ENCODE results near the gene HOXC6.

Gene HOXC6

DNA sequence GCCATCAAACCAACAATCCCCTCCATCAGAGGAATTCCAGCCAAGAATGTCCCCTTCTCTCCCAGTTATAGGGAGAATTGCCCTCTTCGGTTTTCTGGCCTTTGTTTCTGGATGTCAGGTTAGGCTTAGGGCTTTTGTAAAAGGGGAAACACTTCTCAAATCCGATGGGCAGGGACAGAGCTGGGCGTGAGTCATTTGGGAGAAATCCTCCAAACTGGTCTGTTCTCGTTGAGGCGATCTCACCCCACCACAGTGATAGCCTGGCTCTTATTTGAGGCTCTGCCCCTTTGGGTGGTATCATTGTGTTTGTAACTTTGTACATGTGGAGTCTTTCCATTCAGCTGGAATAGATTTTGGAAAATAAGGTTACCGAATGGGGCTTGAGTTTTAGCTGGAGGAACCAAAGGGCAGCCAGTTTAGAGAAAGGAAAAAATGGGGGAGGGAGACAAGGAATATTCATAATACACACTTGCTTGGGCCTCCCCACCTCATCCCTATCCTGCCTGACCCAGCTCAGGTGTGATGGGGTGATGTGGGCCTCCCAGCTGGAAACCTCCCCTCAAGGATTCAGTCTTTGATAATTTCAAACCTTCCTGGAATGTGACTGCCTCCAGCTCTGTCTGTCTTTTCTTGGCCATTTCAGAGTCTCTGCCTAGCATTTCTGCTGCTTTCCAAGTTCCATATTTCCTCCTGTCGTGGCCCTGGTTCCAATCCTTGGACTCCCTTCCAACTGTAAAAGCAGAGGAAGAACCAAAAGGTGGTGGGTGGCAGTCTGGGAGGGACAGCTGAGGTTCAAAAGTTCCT, 32.9 kb downstream of the HOXC6 start:
- Histone ChIP-seq H3K27me3 (no peaks in the 10 kb centered on the region), H3K36me3 (peaks cover 11% of the 10 kb centered on the region), H3K4me3 (ENCODE audit: low read depth, low read length) (no peak overlapping the region), H3K4me1 (no peaks in the 10 kb centered on the region; the same call in 1 of the 2 replicates), H3K9me3 (no peaks in the 10 kb centered on the region)
- no peak for DNase-seq
- TF ChIP-seq, protein P1, sequence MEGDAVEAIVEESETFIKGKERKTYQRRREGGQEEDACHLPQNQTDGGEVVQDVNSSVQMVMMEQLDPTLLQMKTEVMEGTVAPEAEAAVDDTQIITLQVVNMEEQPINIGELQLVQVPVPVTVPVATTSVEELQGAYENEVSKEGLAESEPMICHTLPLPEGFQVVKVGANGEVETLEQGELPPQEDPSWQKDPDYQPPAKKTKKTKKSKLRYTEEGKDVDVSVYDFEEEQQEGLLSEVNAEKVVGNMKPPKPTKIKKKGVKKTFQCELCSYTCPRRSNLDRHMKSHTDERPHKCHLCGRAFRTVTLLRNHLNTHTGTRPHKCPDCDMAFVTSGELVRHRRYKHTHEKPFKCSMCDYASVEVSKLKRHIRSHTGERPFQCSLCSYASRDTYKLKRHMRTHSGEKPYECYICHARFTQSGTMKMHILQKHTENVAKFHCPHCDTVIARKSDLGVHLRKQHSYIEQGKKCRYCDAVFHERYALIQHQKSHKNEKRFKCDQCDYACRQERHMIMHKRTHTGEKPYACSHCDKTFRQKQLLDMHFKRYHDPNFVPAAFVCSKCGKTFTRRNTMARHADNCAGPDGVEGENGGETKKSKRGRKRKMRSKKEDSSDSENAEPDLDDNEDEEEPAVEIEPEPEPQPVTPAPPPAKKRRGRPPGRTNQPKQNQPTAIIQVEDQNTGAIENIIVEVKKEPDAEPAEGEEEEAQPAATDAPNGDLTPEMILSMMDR (IDR thresholded peaks at IDR 0.05; ENCODE audit: low read depth, low read length), result no peak

DNA sequence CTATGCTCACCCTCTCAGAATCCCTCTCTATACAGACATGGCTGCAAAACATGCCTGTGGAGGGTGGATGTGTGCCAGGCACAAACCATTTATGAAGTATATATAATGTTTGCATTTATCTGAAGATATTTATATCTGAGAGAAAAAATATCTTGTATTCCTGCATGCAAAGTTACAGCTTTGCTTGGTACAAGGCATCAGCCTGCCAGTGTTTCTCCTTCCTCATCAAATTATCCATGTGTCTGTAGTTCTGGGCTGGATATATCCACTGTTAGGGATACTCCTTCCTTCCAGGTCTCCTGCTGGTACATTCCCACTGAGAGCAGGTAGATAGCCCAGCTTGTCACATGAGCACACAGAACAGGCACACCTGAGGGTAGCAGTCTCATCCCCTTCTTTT, 37.4 kb downstream of the HOXC6 start:
- H3K4me1 ChIP-seq, result no peaks in the 10 kb centered on the region
- no peak overlapping the region for H3K4me3 ChIP-seq (ENCODE audit: low read depth, low read length)
- no peaks in the 10 kb centered on the region for H3K36me3 ChIP-seq
- no peaks in the 10 kb centered on the region for H3K9me3 ChIP-seq
- H3K27me3 ChIP-seq, result no peaks in the 10 kb centered on the region
- TF ChIP-seq, protein P1 (IDR thresholded peaks at IDR 0.05; ENCODE audit: low read depth, low read length), result no peak
- no peak for DNase-seq

DNA sequence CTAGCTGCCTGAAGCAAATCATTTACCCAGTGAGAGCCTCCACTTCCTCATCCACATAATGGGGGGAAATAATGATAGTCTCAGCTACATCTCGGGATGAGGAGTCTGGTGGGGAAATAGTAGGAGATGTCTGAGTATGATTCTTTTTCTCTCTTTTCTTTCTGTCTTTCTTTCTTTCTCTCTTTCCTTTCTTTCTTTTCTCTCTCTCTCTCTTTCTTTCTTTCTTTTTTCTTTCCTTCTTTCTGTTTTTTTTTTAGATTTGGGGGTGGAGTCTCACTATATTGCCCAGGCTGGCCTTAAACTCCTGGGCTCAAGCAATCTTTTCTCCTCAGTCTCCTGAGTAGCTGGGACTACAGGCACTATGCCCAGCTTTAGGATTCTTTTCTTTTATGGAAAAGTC, 38.2 kb downstream of the HOXC6 start:
- TF ChIP-seq, protein P1 (IDR thresholded peaks at IDR 0.05; ENCODE audit: low read depth, low read length), result no peak
- DNase-seq, result no peak
- H3K27me3 ChIP-seq, result no peaks in the 10 kb centered on the region
- H3K36me3 ChIP-seq, result no peaks in the 10 kb centered on the region
- no peak overlapping the region for H3K4me3 ChIP-seq (ENCODE audit: low read depth, low read length)
- H3K4me1 ChIP-seq, result peaks cover 4% of the 10 kb centered on the region
- H3K9me3 ChIP-seq, result no peaks in the 10 kb centered on the region

DNA sequence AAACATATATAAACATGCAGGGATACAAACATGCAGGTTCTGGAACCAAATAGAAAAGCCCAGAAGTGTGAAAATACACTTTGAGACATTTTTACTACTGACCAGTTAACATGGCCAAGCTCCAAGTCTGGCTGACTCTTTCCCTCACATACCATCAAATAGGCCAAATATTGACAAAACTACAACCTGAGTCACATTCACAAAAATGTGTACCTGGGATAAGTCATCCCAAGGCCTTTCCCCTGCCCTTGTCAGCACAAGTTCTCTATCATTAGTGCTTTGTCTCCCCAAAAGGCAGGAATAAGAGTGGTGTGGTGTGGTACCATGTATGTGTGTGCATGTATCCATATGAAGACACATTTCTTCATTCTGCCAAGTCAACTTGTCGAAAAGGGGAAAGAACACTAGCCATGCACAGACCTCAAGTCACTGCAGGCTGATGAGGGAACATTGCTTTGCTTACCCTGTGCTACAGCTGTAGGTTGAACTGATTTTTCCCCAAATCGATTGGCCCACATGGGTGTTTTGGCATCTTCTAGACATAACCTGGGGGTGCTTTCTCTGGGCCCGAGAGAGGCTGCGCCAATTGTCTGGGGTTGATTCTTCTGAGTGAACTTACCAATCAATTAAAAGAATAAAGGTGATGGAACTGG, 40.3 kb downstream of the HOXC6 start:
- Histone ChIP-seq H3K27me3 (no peaks in the 10 kb centered on the region), H3K36me3 (no peaks in the 10 kb centered on the region), H3K4me1 (peaks cover 14% of the 10 kb centered on the region), H3K9me3 (no peaks in the 10 kb centered on the region), H3K4me3 (ENCODE audit: low read depth, low read length) (no peak overlapping the region)
- DNase-seq, result no peak
- TF ChIP-seq, protein P1 (IDR thresholded peaks at IDR 0.05; ENCODE audit: low read depth, low read length), result no peak

DNA sequence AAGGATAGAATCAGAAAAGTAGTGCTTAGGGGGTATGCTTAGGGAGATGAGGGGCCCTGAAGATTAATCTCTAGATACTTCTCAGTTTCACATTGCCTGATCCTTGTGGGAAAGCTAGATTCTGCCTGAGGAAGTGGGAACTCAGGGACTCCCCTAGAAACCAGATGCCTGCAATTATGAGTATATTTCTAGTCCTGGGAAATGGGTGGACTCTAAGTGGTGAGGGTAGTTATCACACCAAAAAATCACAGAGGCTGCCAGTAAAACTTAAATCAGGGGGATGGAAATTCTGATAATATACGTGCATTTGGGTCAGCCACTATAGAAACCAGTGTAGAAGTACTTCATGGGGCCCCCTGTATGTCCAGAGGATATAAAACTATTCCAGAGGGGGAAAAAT, 43.7 kb downstream of the HOXC6 start:
- no peak for DNase-seq
- no peak overlapping the region for H3K4me3 ChIP-seq (ENCODE audit: low read depth, low read length)
- H3K36me3 ChIP-seq, result no peaks in the 10 kb centered on the region
- no peaks in the 10 kb centered on the region for H3K27me3 ChIP-seq
- TF ChIP-seq, protein P1 (IDR thresholded peaks at IDR 0.05; ENCODE audit: low read depth, low read length), result no peak
- H3K4me1 ChIP-seq, result peaks cover 14% of the 10 kb centered on the region
- no peaks in the 10 kb centered on the region for H3K9me3 ChIP-seq

DNA sequence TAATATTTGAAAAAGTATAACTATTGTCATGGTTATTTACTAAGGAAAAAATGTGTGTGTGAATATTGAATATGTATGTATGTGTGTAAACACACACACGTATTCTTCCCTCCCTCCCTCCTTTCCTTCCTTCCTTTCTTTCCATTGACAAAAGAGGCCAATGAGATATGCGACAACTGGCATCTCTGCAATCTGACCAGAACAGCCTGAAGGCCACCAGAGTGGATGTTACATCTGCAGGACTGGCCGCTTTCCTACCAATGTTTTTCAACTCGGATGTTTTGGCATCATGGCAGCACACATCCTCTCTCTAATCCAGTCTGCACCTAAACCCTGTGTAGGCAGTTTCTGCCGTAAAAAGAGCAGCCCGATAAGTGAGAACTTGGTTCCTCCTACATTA, 46.1 kb downstream of the HOXC6 start:
- TF ChIP-seq, protein P1 (IDR thresholded peaks at IDR 0.05; ENCODE audit: low read depth, low read length), result no peak

More for the DNA sequence above, 46.1 kb downstream of the HOXC6 start:
- no peak for DNase-seq
- no peaks in the 10 kb centered on the region for H3K27me3 ChIP-seq
- H3K9me3 ChIP-seq, result no peaks in the 10 kb centered on the region
- peaks cover 14% of the 10 kb centered on the region for H3K4me1 ChIP-seq
- H3K36me3 ChIP-seq, result no peaks in the 10 kb centered on the region
- no peak overlapping the region for H3K4me3 ChIP-seq (ENCODE audit: low read depth, low read length)
